BJ (cell line): Measurements from ENCODE around the gene RHEBL1. TPM values are rescaled to one million over a fixed set of nuclear protein-coding genes. Genes with fewer than 3 reads are reported as not detected.
A peak's percentile ranks its signal among the peaks of the same experiment; 100 is the strongest.

Experiments used
- CTCF ChIA-PET: fragments of 350-600 bp; formaldehyde crosslinking; extraction: SDS; loops from one replicate; lab custom pipeline; 2021; ENCODE audit warnings: antibody characterized with exemption, inconsistent platforms; lab: Yijun Ruan, JAX
- POLR2A ChIA-PET: fragments of 300-600 bp; sonication (Branson Sonifier 250); formaldehyde crosslinking; extraction: SDS; loops from one replicate; lab custom pipeline; 2021; ENCODE audit warnings: antibody characterized with exemption; lab: Charles Lee
- DNase-seq: peaks from one replicate; pipeline ENCODE4 v3.0.0-alpha.2; 2011; ENCODE audit warnings: low read depth
- H3K27me3 ChIP-seq: 2 replicates; pipeline ENCODE4 v1.6.0; 2011; ENCODE audit warnings: low read length; ENCODE audit not compliant: control insufficient read depth, insufficient read depth
- H3K36me3 ChIP-seq: 2 replicates; pipeline ENCODE4 v1.5.1; 2011; ENCODE audit warnings: low read length; ENCODE audit not compliant: control insufficient read depth, insufficient read depth
- H3K4me3 ChIP-seq: 2 replicates; pipeline ENCODE4 v1.5.1; 2011; ENCODE audit warnings: low read depth, mild to moderate bottlenecking, control low read depth, low read length
- polyA minus RNA-seq: library from RNA; depleted of rRNA, polyadenylated mRNA; stranded (reverse); fragments of >200 nt; gene quantifications from 2 replicates; pipeline ENCODE4 v1.2.3, GENCODE V29; 2011; rRNA and poly(A)+ RNA removed
- polyA plus RNA-seq: library from polyadenylated mRNA; depleted of rRNA; stranded (reverse); fragments of >200 nt; gene quantifications from 2 replicates; pipeline ENCODE4 v1.2.3, GENCODE V29; 2011; rRNA removed
- TF ChIP-seq, protein P1 (sequence below): IDR thresholded peaks from 2 replicates; pipeline ENCODE4 v1.5.1; 2011; ENCODE audit warnings: low read depth, mild to moderate bottlenecking, control low read depth, inconsistent platforms, low read length, moderate library complexity; ENCODE audit not compliant: insufficient read depth

Gene RHEBL1
- polyA plus RNA-seq (0.82 and 1.3 TPM in 2 replicates), polyA minus RNA-seq (0.57 and 0.62 TPM in 2 replicates)

DNA sequence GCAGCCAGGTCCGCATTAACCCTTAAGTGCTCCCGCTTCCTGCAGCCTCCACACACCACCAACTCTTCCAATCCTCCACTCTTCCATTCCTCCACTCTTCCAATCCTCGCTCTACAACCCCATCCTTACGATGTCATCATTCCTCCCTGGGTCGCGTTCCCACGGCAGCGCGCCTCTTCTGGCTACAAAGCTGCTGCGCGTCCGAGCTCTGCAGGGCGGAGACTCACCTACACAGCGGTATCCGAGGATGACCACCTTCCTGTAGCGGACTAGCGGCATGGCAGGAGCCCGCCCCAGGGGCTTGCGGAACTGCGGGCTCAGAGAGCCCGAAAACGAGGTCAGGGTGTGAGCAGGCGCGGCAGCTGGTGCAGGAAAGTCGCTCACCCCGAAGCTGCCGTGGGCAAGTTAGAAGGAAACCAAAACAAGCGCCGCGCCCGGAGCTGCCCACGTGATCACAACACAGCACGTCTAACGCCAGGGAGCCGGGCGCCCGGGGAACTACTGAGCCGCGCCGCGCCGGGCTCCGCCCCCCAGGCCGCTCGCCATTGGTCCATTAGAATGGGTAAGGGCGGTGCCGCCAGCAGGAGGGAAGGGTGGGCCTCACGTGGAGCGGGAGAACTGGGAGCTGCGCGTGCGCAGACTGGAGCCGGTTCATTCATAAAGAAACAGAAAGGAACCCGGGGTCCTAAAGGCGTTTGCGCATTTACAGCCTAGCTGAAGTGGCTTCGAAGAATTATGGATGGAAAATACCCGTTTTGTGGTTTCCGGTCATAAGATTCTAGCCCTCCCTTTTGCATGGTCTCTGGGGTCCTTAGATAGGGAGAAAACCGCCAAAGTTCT is at the start of gene RHEBL1:
Gene RHEBL1, minus strand, starts transcription at position 473 of the 840 bp plus-strand sequence. Its CDS starts 194 bp downstream, at position 279.
- Histone ChIP-seq H3K36me3 (no peaks in the 10 kb centered on the region), H3K4me3 (peak within 1 kb of the TSS; percentile 71), H3K27me3 (no peaks in the 10 kb centered on the region)
- TF ChIP-seq, protein P1, sequence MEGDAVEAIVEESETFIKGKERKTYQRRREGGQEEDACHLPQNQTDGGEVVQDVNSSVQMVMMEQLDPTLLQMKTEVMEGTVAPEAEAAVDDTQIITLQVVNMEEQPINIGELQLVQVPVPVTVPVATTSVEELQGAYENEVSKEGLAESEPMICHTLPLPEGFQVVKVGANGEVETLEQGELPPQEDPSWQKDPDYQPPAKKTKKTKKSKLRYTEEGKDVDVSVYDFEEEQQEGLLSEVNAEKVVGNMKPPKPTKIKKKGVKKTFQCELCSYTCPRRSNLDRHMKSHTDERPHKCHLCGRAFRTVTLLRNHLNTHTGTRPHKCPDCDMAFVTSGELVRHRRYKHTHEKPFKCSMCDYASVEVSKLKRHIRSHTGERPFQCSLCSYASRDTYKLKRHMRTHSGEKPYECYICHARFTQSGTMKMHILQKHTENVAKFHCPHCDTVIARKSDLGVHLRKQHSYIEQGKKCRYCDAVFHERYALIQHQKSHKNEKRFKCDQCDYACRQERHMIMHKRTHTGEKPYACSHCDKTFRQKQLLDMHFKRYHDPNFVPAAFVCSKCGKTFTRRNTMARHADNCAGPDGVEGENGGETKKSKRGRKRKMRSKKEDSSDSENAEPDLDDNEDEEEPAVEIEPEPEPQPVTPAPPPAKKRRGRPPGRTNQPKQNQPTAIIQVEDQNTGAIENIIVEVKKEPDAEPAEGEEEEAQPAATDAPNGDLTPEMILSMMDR = peak; percentile 21
- DNase-seq = peak; percentile 71
- POLR2A ChIA-PET = no interaction called here
- CTCF ChIA-PET = interaction anchor here (0.7 to 7.7 kb wide), 7 partner anchors 9 to 165 kb away, joined by 3 to 51 read pairs (median 4); no protein-coding TSS in a partner anchor

GRCh38 chr12:49111206-49111605 is 41.4 kb upstream of the RHEBL1 start:
- CTCF ChIA-PET = interaction anchor here (0.6 to 6.7 kb wide), 11 partner anchors 9 to 248 kb away, joined by 3 to 62 read pairs (median 13); partner anchors contain the start of genes DHH and TUBA1B
- Histone ChIP-seq H3K36me3 (peaks cover 5% of the 10 kb centered on the region), H3K27me3 (no peaks in the 10 kb centered on the region), H3K4me3 (peak overlapping the region; percentile 25)
- POLR2A ChIA-PET = interaction anchor here (0.6 to 1.9 kb wide), 4 partner anchors 10 to 90 kb away, joined by 3 to 13 read pairs (median 4); partner anchors contain the start of gene TUBA1B
- no peak for DNase-seq
- TF ChIP-seq, protein P1 = no peak

DNA sequence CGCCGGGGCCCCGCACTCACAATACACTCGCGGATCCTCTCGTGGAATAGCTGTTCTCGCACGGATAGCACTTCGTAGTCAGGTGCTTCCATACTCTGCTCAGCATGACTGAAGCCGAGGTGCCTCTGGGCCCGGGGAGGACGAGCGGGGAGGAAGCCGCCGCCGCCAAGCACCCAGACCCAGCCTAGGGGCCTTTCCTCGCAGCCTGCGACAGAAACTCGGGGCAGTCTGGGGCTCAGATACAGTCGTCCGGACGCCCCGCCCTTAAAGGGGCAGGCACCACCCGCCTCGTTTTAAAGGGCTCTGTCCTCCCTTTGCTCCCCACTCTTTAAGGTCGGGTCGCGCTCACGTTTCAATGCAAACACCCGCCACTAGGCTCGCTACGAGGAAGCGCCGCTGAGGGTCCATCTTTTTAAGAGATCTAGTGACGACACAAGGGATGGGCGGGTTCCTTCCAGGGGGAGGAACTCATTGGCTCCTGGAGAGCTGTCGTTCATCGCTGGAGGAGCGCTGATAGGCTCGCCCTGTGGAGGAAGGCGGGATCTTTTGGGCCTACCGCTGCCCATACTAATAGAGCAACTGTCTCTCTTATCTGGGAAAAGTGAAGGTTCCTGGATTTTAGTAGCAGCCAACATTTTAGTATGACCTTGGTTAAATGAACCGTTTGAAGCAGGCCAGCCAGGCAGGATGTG is 40.8 kb upstream of the RHEBL1 start, which contains the start of gene LMBR1L:
Gene LMBR1L, minus strand, starts transcription at position 384 of the 692 bp plus-strand sequence. Its CDS starts 292 bp downstream, at position 92.
- TF ChIP-seq, protein P1 = peak; percentile 67
- peak; percentile 95 for DNase-seq
- ChIA-PET CTCF (interaction anchor here (0.6 to 6.7 kb wide), 13 partner anchors 10 to 248 kb away, joined by 3 to 62 read pairs (median 9); partner anchors contain the start of genes DHH and TUBA1B), POLR2A (interaction anchor here (0.6 to 1.9 kb wide), 4 partner anchors 11 to 91 kb away, joined by 3 to 13 read pairs (median 4); partner anchors contain the start of gene TUBA1B)
- Histone ChIP-seq H3K36me3 (peaks cover 10% of the 10 kb centered on the region), H3K27me3 (no peaks in the 10 kb centered on the region), H3K4me3 (peak within 1 kb of the TSS; percentile 79)

DNA sequence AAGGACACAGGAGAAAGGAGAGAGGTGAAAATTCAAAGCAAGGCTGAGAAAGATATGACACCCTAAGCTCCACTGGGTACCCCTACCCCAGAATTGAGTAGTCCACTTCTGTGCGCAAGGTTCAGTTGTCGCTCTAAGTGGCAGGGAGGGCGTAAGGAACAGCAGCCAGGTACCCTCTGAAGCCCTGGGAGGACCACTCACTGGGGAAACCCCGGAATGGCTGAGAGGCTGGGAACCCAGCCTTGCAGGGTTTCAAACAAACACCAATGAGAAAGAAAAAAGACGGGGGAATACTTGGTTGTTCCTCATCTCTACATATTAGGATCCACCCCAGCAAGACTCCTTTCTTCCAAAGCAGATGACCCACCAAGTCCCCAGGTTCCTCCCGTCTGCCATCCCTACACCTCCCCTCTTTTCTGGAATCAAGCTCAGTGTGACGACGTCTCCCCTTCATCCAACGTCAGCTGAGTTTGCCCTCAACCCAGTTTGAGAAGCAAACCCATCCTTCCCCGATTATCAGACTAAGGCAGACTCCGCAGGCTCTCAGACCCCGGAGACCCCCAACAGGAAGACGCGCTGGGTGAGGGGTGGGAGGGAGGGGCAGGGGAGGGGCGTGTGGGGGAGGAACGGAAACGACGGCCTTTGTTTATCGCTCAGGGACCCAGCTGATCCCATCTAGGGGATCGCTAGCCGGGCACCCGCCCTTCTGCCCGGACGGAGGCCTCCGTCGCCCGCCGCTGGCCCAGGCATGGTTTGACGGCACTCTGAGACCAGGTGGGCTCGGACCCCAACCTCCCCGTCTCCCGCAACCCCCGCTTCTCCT is 40.1 kb upstream of the RHEBL1 start:
- POLR2A ChIA-PET = interaction anchor here (1.0 to 1.9 kb wide), 2 partner anchors 21 to 92 kb away, joined by 3 to 13 read pairs; partner anchors contain the start of gene TUBA1B
- DNase-seq = no peak
- peaks cover 13% of the 10 kb centered on the region for H3K36me3 ChIP-seq

More for the DNA sequence above, 40.1 kb upstream of the RHEBL1 start:
- Histone ChIP-seq H3K4me3 (peak overlapping the region; percentile 79), H3K27me3 (no peaks in the 10 kb centered on the region)
- CTCF ChIA-PET = interaction anchor here (1.1 to 6.7 kb wide), 11 partner anchors 9 to 257 kb away, joined by 4 to 62 read pairs (median 13); partner anchors contain the start of genes DHH and TUBA1B
- TF ChIP-seq, protein P1 = no peak
